NB4 (cell line): Measurements from ENCODE around the gene DPP7.

ENCODE experiments used
- DNase-seq: peaks from one replicate; pipeline ENCODE4 v3.0.0; 2010; ENCODE audit warnings: low read depth
- H3K4me3 ChIP-seq: one replicate; pipeline ENCODE4 v1.5.1; 2011; ENCODE audit warnings: mild to moderate bottlenecking, low read depth, low read length, moderate library complexity
- CTCF ChIP-seq: IDR thresholded peaks from one replicate; pipeline ENCODE4 v1.5.1; 2012; ENCODE audit warnings: low read depth, low read length
- MAX ChIP-seq: IDR thresholded peaks from 2 replicates; pipeline ENCODE4 v1.6.1; 2011; ENCODE audit warnings: low read depth, low read length
- MYC ChIP-seq: IDR thresholded peaks from 2 replicates; pipeline ENCODE4 v1.6.1; 2011; ENCODE audit warnings: low read depth, low read length
- POLR2A ChIP-seq: IDR thresholded peaks from 2 replicates; pipeline ENCODE4 v1.6.1; 2011; ENCODE audit warnings: mild to moderate bottlenecking; ENCODE audit not compliant: insufficient read length; ENCODE audit errors: extremely low read depth

DPP7 gene

GRCh38 chr9:137143459-137143858 lies 28.9 kb upstream of the DPP7 start:
- no peak overlapping the region for H3K4me3 ChIP-seq
- TF ChIP-seq MYC (no peak), MAX (no peak), POLR2A (no peak)
- no peak for DNase-seq

- no peak for TF ChIP-seq MAX
- TF ChIP-seq MYC: no peak
- TF ChIP-seq CTCF: no peak
- no peak for TF ChIP-seq POLR2A
- DNase-seq: no peak
- H3K4me3 ChIP-seq: no peak overlapping the region
These were observed 27.7 kb upstream of the DPP7 start for GRCh38 chr9:137141976-137142936.

- DNase-seq: no peak
- no peak for TF ChIP-seq MYC
- no peak for TF ChIP-seq CTCF
- no peak for TF ChIP-seq POLR2A
- no peak for TF ChIP-seq MAX
- no peak overlapping the region for H3K4me3 ChIP-seq
These were observed 26.7 kb upstream of the DPP7 start for GRCh38 chr9:137141050-137141810.

GRCh38 chr9:137140151-137141012 lies 25.8 kb upstream of the DPP7 start:
- DNase-seq: no peak
- TF ChIP-seq POLR2A (no peak), MAX (no peak), CTCF (no peak), MYC (no peak)
- H3K4me3 ChIP-seq: no peak overlapping the region

GRCh38 chr9:137139468-137140150 lies 25.1 kb upstream of the DPP7 start:
- no peak for TF ChIP-seq MAX
- no peak overlapping the region for H3K4me3 ChIP-seq
- DNase-seq: no peak
